Measurements from ENCODE around the gene GLOD4.
A peak's percentile ranks its signal among the peaks of the same experiment; 100 is the strongest.

Gene GLOD4

DNA sequence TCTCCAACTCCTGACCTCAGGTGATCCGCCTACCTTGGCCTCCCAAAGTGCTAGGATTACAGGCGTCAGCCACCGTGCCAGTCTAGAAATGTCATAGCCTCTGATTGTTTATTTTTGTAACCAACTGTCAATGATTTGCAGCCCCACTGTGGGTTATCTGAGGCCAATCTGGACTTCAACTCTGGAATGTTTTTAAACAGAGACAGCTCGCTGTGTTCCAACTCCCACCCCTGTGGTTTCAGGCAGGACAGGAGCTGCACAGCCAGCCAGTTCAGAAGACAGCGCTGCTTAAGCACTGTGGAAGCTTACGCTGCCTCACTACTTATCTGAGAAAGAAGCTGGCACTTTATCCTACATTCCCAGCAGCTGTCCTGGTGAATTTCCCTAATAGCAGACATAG lies 19.6 kb upstream of the GLOD4 start:
- Histone ChIP-seq H3K36me3 (ENCODE audit: insufficient read depth, low read length) (no peaks in the 10 kb centered on the region), H3K27ac (ENCODE audit: low read depth, low read length) (no peak overlapping the region)

GRCh38 chr17:800446-801242 lies 18.6 kb upstream of the GLOD4 start:
- Histone ChIP-seq H3K27ac (ENCODE audit: low read depth, low read length) (no peak overlapping the region), H2AFZ (ENCODE audit: low read length, unreplicated experiment) (no peak overlapping the region), H3K4me3 (ENCODE audit: low read depth, low read length) (no peak overlapping the region), H3K36me3 (ENCODE audit: insufficient read depth, low read length) (no peaks in the 10 kb centered on the region), H3K4me1 (ENCODE audit: control insufficient read depth, insufficient read depth, low read length, unreplicated experiment) (no peaks in the 10 kb centered on the region), H3K79me2 (ENCODE audit: control insufficient read depth, insufficient read depth, low read length, unreplicated experiment) (no peaks in the 10 kb centered on the region), H3K27me3 (ENCODE audit: insufficient read depth, low read length) (no peaks in the 10 kb centered on the region)

More for the DNA sequence above, 19.6 kb upstream of the GLOD4 start:
- H3K79me2 ChIP-seq (ENCODE audit: control insufficient read depth, insufficient read depth, low read length, unreplicated experiment) = no peaks in the 10 kb centered on the region
- no peaks in the 10 kb centered on the region for H3K4me1 ChIP-seq (ENCODE audit: control insufficient read depth, insufficient read depth, low read length, unreplicated experiment)
- no peak overlapping the region for H2AFZ ChIP-seq (ENCODE audit: low read length, unreplicated experiment)
- H3K27me3 ChIP-seq (ENCODE audit: insufficient read depth, low read length) = no peaks in the 10 kb centered on the region
- no peak overlapping the region for H3K4me3 ChIP-seq (ENCODE audit: low read depth, low read length)

DNA sequence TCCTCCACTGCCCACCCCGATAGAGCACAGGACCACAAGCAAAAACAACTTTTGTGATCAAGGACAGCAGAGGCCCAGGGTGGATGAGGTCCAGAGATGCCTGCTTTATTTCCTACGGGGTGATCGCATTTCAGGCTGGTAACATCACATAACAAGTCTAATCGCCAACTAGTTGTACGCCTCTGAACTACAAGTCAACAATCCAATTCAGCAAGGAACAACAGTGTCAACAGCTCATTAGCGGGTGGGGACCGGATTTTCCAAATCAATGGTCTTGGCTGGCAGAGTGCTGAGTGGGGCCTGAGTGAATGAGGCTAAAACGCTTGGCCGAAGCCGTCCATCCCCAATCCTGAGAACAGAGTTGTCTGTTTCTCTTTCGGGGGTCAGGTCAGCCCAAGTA lies 17.2 kb upstream of the GLOD4 start:
- Histone ChIP-seq H3K27me3 (ENCODE audit: insufficient read depth, low read length) (no peaks in the 10 kb centered on the region), H3K36me3 (ENCODE audit: insufficient read depth, low read length) (no peaks in the 10 kb centered on the region), H3K4me3 (ENCODE audit: low read depth, low read length) (no peak overlapping the region)

DNA sequence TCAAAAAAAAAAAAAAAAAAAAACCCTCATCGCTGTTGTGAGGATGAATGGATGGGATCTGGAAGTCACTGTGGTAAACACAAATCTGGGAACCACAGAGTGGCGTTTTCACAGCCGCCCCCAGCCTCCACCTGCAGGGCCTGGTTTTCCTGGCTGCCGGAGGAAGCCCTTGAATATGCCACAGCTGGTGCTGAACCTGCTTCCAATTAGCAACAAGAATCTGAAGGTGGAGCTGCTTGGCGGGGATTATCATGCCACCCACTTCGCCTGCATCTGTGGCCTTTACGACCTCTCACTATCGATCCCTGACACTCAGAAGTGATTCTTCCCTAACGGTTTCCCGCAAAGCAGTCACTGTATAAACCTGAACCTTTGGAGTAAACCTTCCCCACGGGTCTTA lies 16.2 kb upstream of the GLOD4 start:
- Histone ChIP-seq H3K79me2 (ENCODE audit: control insufficient read depth, insufficient read depth, low read length, unreplicated experiment) (no peaks in the 10 kb centered on the region), H3K36me3 (ENCODE audit: insufficient read depth, low read length) (no peaks in the 10 kb centered on the region), H3K27ac (ENCODE audit: low read depth, low read length) (no peak overlapping the region), H3K4me1 (ENCODE audit: control insufficient read depth, insufficient read depth, low read length, unreplicated experiment) (peaks cover 5% of the 10 kb centered on the region), H2AFZ (ENCODE audit: low read length, unreplicated experiment) (no peak overlapping the region), H3K4me3 (ENCODE audit: low read depth, low read length) (no peak overlapping the region), H3K27me3 (ENCODE audit: insufficient read depth, low read length) (no peaks in the 10 kb centered on the region)

More for the DNA sequence above, 17.2 kb upstream of the GLOD4 start:
- Histone ChIP-seq H3K79me2 (ENCODE audit: control insufficient read depth, insufficient read depth, low read length, unreplicated experiment) (no peaks in the 10 kb centered on the region), H3K4me1 (ENCODE audit: control insufficient read depth, insufficient read depth, low read length, unreplicated experiment) (peaks cover 5% of the 10 kb centered on the region), H3K27ac (ENCODE audit: low read depth, low read length) (no peak overlapping the region), H2AFZ (ENCODE audit: low read length, unreplicated experiment) (no peak overlapping the region)

DNA sequence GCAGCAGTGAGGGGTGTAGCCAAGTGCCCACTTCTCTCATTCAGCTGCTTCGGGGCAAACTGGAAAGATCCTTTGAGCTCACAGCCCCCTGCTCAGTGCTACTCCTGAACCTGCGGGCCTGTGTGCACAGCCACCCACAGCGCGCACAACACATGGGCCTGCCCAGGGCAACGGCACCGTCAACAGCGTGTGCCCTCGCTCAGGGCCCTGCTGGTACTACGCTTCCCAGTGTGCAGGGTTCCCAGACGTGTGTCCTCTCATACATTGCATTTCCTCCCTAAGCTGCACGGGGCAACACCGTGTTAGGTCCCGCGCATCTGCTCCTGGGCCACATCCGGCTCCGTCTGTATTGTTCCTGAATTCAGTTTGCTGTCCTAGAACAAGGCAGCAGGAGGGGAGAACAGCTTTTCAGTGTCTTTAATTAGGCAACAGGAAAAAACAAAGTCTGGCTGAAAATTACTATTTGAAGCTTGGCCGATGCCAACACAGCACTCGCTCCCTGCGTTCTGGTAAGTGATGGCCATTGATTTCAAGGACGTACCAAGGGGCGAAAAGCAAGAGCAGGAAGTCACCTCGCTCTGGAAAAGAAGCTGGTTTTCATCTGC lies 15.3 kb upstream of the GLOD4 start:
- H3K79me2 ChIP-seq (ENCODE audit: control insufficient read depth, insufficient read depth, low read length, unreplicated experiment) = no peaks in the 10 kb centered on the region
- H3K27me3 ChIP-seq (ENCODE audit: insufficient read depth, low read length) = no peaks in the 10 kb centered on the region
- peaks cover 3% of the 10 kb centered on the region; the same call in 1 of the 2 replicates for H3K36me3 ChIP-seq (ENCODE audit: insufficient read depth, low read length)
- peaks cover 5% of the 10 kb centered on the region for H3K4me1 ChIP-seq (ENCODE audit: control insufficient read depth, insufficient read depth, low read length, unreplicated experiment)
- H2AFZ ChIP-seq (ENCODE audit: low read length, unreplicated experiment) = no peak overlapping the region
- no peak overlapping the region for H3K4me3 ChIP-seq (ENCODE audit: low read depth, low read length)
- no peak overlapping the region for H3K27ac ChIP-seq (ENCODE audit: low read depth, low read length)

DNA sequence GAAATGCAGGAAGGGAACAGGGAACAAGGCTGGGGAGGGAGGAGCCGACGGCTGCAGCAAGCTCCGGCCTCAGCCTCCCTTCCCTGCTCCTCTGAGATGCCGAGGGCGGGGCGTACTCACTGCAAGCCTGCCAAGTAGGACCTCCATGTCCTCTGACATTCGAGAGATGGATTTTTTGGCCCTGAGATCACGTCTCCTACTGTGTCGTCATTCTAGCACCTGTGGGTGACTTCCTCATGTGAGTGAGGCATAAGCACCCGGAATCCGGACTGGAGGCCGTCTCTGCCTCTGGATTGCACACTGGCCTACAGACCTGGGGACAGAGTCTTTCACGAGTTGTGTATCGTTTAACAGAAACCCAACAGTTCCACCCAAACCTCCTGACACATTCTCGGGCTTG lies 14.5 kb upstream of the GLOD4 start:
- H2AFZ ChIP-seq (ENCODE audit: low read length, unreplicated experiment) = no peak overlapping the region
- H3K27ac ChIP-seq (ENCODE audit: low read depth, low read length) = no peak overlapping the region
- peaks cover 5% of the 10 kb centered on the region for H3K4me1 ChIP-seq (ENCODE audit: control insufficient read depth, insufficient read depth, low read length, unreplicated experiment)
- H3K27me3 ChIP-seq (ENCODE audit: insufficient read depth, low read length) = no peaks in the 10 kb centered on the region
- H3K79me2 ChIP-seq (ENCODE audit: control insufficient read depth, insufficient read depth, low read length, unreplicated experiment) = no peaks in the 10 kb centered on the region
- peaks cover 5% of the 10 kb centered on the region; the same call in 1 of the 2 replicates for H3K36me3 ChIP-seq (ENCODE audit: insufficient read depth, low read length)
- H3K4me3 ChIP-seq (ENCODE audit: low read depth, low read length) = no peak overlapping the region

- no peaks in the 10 kb centered on the region for H3K27me3 ChIP-seq (ENCODE audit: insufficient read depth, low read length)
- peaks cover 10% of the 10 kb centered on the region; the same call in 1 of the 2 replicates for H3K36me3 ChIP-seq (ENCODE audit: insufficient read depth, low read length)
Observed at GRCh38 chr17:795721-796120, 13.6 kb upstream of the GLOD4 start.

DNA sequence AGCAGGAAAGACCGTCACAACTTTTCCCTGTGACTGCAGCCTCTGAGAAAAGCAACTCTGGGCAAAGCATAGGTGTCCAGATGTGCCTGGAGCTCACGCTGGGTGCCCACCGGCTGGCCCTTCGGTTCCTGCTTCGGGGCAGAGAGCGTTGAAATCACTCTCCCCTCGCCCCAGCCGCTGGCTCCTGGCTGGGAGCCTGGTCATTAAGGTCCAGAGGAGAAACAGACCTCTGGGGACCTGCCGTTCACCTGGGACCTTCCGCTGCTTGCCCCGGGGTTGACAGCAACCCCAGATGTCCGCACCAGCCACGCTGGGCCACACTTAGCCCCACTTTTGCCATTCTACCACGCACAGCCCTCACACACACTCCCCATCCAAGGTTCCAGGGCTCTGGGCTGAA lies 13.2 kb upstream of the GLOD4 start:
- H3K79me2 ChIP-seq (ENCODE audit: control insufficient read depth, insufficient read depth, low read length, unreplicated experiment) = no peaks in the 10 kb centered on the region
- no peak overlapping the region for H3K4me3 ChIP-seq (ENCODE audit: low read depth, low read length)
- no peak overlapping the region for H3K27ac ChIP-seq (ENCODE audit: low read depth, low read length)
- H3K27me3 ChIP-seq (ENCODE audit: insufficient read depth, low read length) = no peaks in the 10 kb centered on the region
- peaks cover 10% of the 10 kb centered on the region; the same call in 1 of the 2 replicates for H3K36me3 ChIP-seq (ENCODE audit: insufficient read depth, low read length)
- peaks cover 5% of the 10 kb centered on the region for H3K4me1 ChIP-seq (ENCODE audit: control insufficient read depth, insufficient read depth, low read length, unreplicated experiment)
- no peak overlapping the region for H2AFZ ChIP-seq (ENCODE audit: low read length, unreplicated experiment)

More at GRCh38 chr17:795721-796120, 13.6 kb upstream of the GLOD4 start:
- Histone ChIP-seq H3K4me3 (ENCODE audit: low read depth, low read length) (no peak overlapping the region), H3K4me1 (ENCODE audit: control insufficient read depth, insufficient read depth, low read length, unreplicated experiment) (peaks cover 5% of the 10 kb centered on the region), H3K79me2 (ENCODE audit: control insufficient read depth, insufficient read depth, low read length, unreplicated experiment) (no peaks in the 10 kb centered on the region), H2AFZ (ENCODE audit: low read length, unreplicated experiment) (no peak overlapping the region), H3K27ac (ENCODE audit: low read depth, low read length) (no peak overlapping the region)

DNA sequence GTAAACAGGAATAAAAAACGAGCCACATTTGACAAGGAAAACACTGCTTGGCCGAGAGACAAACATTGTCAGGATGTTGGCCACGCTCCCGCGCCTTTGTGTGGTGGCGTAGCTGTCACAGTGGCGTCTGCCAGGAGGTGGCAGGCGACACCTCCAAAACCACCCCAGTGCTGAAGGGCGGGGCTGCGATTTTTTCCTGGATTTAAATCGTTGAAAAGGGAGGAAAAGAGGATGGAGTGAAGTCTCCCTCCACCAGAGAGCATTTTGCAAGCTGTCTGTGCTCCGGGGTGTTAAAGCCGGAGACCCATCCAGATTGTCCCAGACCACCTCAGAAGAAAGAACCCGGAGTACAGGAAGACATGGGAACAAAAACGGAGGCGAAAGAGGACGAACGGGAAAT lies 12.8 kb upstream of the GLOD4 start:
- Histone ChIP-seq H3K27me3 (ENCODE audit: insufficient read depth, low read length) (no peaks in the 10 kb centered on the region), H3K79me2 (ENCODE audit: control insufficient read depth, insufficient read depth, low read length, unreplicated experiment) (no peaks in the 10 kb centered on the region), H3K4me3 (ENCODE audit: low read depth, low read length) (no peak overlapping the region), H3K36me3 (ENCODE audit: insufficient read depth, low read length) (peaks cover 13% of the 10 kb centered on the region; the same call in 1 of the 2 replicates), H2AFZ (ENCODE audit: low read length, unreplicated experiment) (peak overlapping the region; percentile 51), H3K4me1 (ENCODE audit: control insufficient read depth, insufficient read depth, low read length, unreplicated experiment) (peaks cover 5% of the 10 kb centered on the region), H3K27ac (ENCODE audit: low read depth, low read length) (no peak overlapping the region)

DNA sequence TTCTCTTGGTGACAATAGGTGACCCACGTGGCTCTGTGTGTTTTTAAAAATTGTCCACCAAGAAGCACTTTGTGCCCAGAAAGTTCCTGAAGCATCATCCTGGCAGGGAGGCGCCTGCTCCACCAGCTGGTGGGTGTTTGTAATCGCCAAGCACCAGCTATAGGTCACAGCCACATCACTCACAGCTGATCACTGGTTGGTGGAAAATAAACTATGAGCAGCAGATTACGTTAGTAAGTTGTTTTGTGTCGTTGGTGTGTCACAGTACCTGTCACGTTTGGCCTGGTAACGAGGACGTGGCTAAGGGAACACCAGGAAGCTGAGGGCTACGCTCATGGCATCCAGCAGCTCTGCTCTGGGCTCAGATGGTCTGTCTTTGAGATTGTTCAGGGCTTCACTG lies 10.2 kb upstream of the GLOD4 start:
- peaks cover 5% of the 10 kb centered on the region for H3K4me1 ChIP-seq (ENCODE audit: control insufficient read depth, insufficient read depth, low read length, unreplicated experiment)
- no peaks in the 10 kb centered on the region for H3K27me3 ChIP-seq (ENCODE audit: insufficient read depth, low read length)
- no peaks in the 10 kb centered on the region for H3K79me2 ChIP-seq (ENCODE audit: control insufficient read depth, insufficient read depth, low read length, unreplicated experiment)
- no peak overlapping the region for H3K27ac ChIP-seq (ENCODE audit: low read depth, low read length)
- peaks cover 26% of the 10 kb centered on the region for H3K36me3 ChIP-seq (ENCODE audit: insufficient read depth, low read length)
- H2AFZ ChIP-seq (ENCODE audit: low read length, unreplicated experiment) = no peak overlapping the region
- no peak overlapping the region for H3K4me3 ChIP-seq (ENCODE audit: low read depth, low read length)

DNA sequence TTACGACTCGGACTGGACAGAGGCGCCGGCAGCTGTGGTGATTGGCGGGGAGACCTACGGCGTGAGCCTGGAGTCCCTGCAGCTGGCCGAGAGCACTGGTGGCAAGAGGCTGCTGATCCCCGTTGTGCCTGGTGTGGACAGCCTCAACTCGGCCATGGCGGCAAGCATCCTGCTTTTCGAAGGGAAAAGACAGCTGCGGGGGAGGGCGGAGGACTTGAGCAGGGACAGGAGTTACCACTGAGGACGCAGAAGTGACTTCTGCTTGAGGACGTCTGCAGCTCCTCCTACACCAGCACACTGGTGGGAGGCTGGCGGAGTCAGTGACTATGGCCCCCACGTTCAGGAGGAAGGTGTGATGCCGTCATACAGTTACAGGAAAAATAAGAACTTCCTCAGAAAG lies 9.7 kb upstream of the GLOD4 start:
- Histone ChIP-seq H3K36me3 (ENCODE audit: insufficient read depth, low read length) (peaks cover 26% of the 10 kb centered on the region), H3K4me3 (ENCODE audit: low read depth, low read length) (no peak overlapping the region), H3K27me3 (ENCODE audit: insufficient read depth, low read length) (no peaks in the 10 kb centered on the region), H3K27ac (ENCODE audit: low read depth, low read length) (no peak overlapping the region), H3K79me2 (ENCODE audit: control insufficient read depth, insufficient read depth, low read length, unreplicated experiment) (no peaks in the 10 kb centered on the region), H3K4me1 (ENCODE audit: control insufficient read depth, insufficient read depth, low read length, unreplicated experiment) (peaks cover 5% of the 10 kb centered on the region), H2AFZ (ENCODE audit: low read length, unreplicated experiment) (no peak overlapping the region)

Data from ACC112 (cell line).